NCI-H146 treated with DMSO at 0.1 percent for 48 hours (cell line): Measurements from ENCODE around the gene SGCA.
A peak's percentile ranks its signal among the peaks of the same experiment; 100 is the strongest.

Source experiments
- DNase-seq: peaks from one replicate; lab custom pipeline; 2025; ENCODE audit not compliant: unreplicated experiment; lab: John Stamatoyannopoulos, UW

Gene SGCA

GRCh38 chr17:50149091-50149416 lies 16.8 kb upstream of the SGCA start:
- DNase-seq, result no peak

DNA sequence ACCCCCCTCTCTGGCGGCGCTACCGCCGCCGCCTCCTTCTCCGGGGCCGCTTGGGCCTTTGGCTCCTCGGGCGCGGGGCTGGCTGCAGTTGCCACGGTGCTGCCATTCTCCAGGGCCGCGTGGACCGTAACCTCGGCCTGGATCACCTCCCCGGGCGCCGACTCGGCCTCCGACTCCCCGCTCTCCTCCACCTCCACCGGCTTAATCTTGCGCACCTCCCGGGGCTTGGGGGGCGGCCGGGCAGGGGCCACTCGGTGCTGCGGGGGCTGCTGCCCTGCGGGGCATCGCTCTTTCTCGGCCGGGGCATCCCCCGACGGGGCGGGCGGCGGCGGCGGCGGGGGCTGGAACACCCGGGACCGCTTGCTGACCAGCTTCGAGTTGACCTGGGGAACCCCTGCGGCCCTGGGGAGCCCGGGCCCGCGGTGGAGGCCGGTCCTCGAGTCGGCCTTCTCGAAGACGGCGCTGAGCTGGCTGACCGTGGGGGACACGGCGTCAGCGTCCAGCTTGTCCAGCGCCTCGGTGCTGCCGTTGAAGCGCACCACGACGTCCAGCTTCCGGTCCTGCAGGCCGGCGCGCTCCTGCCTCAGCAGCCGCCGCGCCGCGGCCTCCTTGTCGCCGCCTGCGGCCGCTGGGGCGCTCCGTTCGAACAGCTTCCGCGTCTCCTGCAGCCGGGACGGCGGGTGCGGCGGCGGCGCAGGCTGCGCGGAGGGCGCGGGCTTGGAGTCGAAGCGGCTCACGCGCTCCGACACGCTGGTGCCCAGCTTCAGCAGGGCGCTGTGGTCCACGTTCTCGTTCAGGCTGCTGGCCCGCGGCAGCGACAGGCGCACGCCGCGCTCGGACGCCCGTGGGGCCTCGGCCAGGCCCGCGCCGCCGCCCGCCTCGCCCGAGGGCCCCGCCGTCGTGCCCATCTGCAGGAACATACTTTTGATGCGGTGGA lies 16.1 kb upstream of the SGCA start:
- DNase-seq, result peak; percentile 22

DNA sequence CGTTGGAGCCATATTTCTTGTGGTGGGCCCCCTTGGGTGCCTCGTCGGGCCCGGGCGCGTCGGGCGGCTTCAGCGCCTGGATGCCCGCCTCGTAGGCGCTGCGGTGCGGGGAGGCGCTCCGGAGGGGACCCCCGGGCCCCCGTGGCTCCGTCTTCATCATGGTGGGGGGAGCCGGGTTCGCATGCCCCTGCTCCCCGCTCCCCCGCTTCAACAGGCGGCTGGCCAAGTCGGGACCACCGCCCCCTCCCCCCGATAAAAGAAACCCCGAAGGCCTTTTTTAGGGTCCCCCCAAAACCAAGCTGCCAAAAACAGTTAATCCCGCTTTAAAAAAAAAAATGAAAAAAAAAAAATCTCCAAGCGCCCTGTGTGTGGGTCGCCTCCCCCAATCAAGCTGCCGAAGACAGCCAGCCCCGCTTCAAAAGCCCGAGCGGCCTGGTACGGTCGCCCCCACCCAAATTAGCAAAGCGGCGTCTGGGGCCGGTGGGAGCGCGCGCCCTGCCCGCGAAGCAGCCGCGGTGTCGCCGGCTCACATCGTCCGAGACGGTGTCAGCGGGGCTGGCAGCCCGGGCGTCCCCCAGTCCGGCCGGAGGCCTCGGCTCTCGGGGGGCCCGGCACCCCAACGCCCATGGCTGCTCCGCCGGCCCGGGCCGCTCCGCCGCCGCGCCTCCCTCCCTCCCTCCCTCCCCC lies 15.3 kb upstream of the SGCA start, which contains the start of gene PPP1R9B:
PPP1R9B (minus strand) TSS at position 324 of the 687 bp plus-strand sequence; CDS start at position 160, 164 bp downstream.
- no peak for DNase-seq

DNA sequence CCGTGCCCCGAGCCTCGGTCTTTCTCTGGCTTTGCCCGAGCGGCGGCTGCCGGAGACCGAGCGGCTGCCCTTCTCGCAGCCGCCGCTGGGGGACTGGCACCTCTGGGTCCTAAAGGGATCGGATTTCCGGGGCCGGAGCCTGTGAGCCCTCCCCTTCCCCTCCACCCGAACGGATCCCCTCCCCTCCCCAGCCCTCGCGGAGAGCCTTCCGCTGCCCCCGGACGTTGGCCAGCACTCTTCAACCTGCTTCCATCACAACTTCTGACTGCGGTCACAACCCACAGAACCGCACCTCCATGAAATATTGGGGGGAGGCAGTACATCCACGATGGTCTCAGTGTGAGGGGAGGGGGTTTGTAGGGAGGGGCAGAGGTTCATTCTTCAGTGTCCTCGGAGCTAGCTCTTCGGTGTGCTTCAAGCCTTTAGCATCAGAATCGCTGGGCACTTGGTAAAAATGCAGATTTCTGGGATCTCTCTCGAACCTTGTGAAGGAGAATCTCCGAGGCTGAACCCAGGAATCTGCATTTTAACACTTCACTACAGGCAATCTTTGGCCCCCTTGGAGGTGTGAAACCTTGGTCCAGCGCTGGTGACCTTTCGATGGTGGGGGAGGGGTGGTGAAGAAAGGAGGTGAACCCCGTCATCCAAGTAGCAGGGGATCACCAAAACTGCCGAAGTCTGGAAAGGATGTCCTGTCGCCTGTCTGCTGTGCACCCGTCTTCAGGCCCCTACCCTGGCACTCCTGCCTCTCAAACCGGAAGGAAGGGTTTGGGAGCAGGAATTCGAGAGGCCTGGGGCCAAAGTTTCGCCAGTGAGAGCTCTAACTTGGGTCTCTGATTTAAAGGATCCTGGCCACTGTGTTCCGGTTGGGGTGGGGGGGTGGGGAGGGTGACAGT lies 14.5 kb upstream of the SGCA start:
- peak; percentile 66 for DNase-seq

DNA sequence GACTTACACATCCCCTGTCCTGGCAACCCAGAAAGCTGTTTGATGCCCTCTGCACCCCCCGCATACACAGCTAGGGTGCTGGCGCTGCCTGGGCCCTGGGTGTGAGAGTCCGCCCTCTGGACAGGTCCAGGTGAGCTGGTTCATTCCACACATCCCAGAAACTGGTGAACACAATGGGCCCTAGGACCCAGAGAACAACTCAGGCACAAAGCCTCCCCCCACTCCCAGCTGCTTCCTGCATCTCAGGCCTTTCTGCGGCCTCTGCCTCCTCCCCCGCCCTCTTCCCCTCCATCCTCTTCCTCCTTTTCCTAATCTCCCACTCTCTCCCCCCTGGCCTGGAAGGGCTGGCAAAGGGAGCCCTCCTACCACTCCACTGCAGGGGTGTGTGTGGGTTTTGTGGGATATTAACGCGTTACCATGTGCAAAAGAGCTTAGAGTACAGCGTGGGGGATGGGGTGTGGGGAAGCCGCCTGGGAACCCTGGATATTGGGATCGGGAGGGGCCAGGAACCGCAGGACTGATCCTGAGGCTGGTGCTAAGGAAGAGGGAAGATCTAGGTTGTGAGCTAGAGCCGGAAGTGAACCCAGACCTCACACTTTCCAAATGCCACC lies 13.8 kb upstream of the SGCA start:
- DNase-seq, result peak; percentile 78

DNA sequence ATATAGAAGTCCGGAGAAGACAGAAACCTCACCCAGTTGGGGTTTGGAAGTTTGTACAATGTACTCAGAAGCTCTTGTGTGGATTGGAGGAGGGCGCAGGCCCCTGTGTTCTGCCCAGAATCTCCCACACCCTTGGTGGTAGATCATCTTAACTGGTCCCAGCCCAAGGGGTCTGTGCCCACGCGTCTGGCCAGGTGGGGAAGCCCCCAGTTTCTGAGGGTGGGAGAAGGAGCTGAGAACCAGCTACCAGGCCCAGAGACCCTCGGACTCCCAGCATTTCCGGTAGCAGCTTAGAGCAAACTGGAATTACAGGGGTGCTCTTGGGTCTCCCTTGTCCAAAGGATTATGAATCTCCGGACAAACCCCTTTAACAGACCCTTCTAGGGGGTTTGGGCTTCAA lies 13.1 kb upstream of the SGCA start:
- no peak for DNase-seq

DNA sequence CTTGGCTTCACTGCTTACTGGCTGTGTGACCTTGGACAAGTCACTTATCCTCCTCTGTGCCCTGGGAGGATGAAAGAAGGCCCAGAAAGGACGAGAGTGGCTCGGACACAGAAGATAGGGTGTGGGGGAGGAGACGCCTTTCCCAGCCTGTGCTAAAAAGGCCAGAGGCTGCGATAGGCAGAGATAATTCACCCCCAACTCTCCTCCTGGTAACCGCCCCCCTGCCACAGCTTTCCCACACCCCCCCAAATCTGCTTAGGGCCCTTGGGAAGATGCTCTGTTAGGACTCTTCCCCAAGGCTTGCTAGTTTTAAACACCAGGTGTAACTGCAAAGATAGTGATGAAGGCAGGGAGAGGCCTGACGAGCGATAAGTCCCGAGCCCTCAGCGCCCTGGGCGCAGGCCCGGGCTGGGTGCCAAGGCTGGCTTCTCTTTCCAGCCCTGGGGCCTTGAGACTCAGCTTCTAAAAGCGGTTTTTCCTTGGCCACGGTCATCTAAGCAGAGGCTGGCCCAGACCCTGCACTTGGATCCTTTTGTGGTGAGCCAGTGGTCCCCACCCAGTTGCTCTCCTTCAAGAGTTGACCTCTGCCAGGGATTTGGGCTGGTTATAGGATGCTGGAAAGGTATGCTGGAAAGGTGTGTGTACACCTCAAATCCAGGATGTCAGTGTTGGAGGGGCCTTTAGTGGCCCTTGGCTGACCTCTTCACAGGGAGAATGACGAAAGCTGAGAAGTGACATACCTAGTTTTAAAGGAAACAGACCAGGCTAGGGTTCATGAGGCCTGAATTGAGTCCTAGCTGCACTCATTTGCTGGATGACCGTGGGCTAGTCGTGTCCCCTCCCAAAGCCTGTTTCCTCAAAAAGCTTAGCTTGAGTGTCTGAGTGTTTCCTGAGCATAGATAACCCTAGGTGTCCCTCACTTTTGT lies 11.9 kb upstream of the SGCA start:
- no peak for DNase-seq

DNA sequence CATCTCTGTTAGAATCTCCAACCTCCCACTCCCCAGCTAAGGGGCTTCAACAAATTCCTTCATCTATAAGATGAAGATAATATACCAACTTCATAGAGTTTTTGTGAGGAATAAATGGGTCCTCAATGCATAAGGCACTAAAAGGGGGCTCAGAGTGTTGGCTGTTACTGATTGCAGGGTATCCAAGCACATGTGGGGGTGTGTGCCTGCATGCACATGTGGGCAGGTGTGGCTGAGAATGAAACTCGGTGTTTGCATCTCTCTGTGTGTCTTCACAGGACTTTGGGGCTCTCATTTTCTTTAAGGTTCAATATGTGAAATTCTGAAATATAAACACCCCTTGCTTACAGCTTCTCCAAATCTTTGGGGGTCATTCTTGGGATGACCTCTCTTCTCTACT lies 11.2 kb upstream of the SGCA start:
- DNase-seq, result no peak

- no peak for DNase-seq
Measured at GRCh38 chr17:50155115-50155819, 10.5 kb upstream of the SGCA start.

DNA sequence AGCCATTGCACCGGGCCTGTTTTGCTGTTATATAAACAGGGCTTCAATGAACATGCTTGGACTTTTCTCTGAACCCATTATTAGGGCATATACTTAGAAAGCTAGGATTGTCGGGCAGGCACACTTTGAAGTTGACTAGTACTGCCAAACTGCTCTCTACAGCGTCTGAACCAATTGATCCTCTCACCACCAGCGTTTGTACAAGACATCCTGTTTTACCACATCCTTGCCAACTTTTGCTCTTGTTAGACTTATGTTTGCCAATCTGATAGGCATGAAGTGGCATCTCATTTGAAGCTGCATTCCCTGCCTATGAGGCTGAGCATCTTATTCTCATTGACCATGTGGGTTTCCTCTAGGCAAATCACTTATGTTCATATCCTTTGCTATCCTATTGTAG lies 7.9 kb upstream of the SGCA start:
- no peak for DNase-seq

DNA sequence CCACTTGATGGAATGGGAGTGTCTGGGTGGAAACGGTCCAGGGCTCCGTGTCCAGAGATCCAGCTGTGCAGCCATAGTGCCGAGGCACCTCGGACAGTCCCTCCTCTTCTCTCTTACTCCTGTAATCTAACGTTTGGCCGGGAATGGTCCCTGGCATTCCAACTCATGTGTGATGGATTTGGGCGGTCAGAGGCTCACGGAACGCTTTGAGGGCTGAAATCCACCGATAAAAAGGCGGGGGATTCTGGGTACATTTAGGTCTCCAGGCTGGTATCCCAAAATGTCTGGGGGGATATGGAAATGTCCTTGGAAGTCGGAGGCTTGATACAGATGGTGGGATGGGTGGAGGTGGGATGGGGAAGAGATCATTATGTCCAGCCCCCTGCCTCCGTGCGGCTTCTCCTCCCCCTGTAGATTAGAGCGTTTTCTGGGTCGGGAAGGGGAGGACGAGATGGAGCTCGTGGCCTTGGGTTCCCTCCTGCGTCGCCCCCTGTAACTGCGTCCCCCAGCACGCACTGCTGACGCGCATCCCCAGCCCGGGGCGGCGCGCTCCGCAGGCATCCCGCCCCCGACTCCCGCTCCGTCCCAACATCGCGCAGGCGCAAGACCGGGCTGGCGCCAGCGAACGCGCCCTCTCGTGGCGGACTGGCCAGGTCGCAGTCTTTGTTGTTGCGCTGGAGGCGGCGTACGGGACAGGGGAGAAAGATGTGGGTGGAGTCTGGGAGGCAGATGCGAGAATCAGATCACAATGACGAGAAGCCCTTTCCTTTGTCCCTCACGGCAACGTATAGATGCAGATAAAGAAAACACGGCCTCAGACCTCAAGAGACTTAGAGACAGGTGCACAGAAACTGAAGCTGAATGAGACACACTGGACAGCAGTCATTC lies 4.5 kb upstream of the SGCA start:
- peak; percentile 86 for DNase-seq

DNA sequence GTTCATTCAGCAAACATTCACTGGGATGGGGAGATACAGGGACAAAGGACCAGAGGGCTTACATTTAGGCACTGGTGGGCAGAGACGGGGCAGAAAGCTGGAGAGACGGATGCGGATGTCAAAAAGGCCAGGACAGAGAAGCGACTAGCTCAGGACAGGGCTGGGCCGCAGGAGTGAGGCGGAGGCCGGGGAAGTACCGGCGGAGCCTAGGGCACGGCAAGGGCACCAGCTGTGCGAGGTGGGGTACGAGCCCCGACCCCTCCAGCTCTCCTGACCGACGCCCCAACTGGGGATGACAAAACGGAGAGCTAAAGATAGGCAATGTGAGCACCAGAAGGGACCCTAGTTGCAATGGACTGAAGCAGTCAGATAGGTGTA lies 3.9 kb upstream of the SGCA start:
- no peak for DNase-seq

- no peak for DNase-seq
Measured at GRCh38 chr17:50162466-50163254, 3.1 kb upstream of the SGCA start.

GRCh38 chr17:50163843-50164696 lies 1.7 kb upstream of the SGCA start:
- DNase-seq, result no peak

- no peak for DNase-seq
Measured at GRCh38 chr17:50164697-50164988, 1.2 kb upstream of the SGCA start.

- no peak for DNase-seq
Measured at GRCh38 chr17:50165066-50165465, 739 bp upstream of the SGCA start.

GRCh38 chr17:50165466-50165865 lies 339 bp upstream of the SGCA start:
- no peak for DNase-seq
